Lower lobe of right lung (tissue), 2 donors: ENCODE measurements around the gene PTPRM. TPM values are rescaled to one million over a fixed set of nuclear protein-coding genes. Genes with fewer than 3 reads are reported as not detected.
A peak's percentile ranks its signal among the peaks of the same experiment; 100 is the strongest.

Source experiments
- ATAC-seq, 2 donors: fragments of 200-7000 bp; cut with Tn5 transposase; one replicate each; pipeline ENCODE4 v1.9.1; 2020 to 2022; ENCODE audit warnings: mild to moderate bottlenecking in 2 of 2, moderate library complexity in 2 of 2
- DNase-seq: peaks from one replicate; pipeline ENCODE4 v3.0.0-alpha.2; 2020
- H3K27ac ChIP-seq: fragments of 200-600 bp; one replicate; pipeline ENCODE4 v1.8.0; 2022
- H3K27me3 ChIP-seq: fragments of 200-600 bp; one replicate; pipeline ENCODE4 v1.8.0; 2022; ENCODE audit warnings: low read depth
- H3K36me3 ChIP-seq: fragments of 200-600 bp; one replicate; pipeline ENCODE4 v1.8.0; 2022; ENCODE audit warnings: mild to moderate bottlenecking
- H3K4me1 ChIP-seq: fragments of 200-600 bp; one replicate; pipeline ENCODE4 v1.8.0; 2022
- H3K4me3 ChIP-seq: fragments of 200-600 bp; one replicate; pipeline ENCODE4 v1.8.0; 2022; ENCODE audit warnings: mild to moderate bottlenecking
- H3K9me3 ChIP-seq: fragments of 200-600 bp; one replicate; pipeline ENCODE4 v1.8.0; 2022
- CTCF ChIP-seq: fragments of 200-600 bp; IDR thresholded peaks from one replicate; pipeline ENCODE4 v1.8.0; 2022; ENCODE audit warnings: antibody characterized with exemption, mild to moderate bottlenecking
- intact Hi-C: fragments of 100-400 bp; cut with DNase I; formaldehyde crosslinking; loops from one replicate; pipeline ENCODE4 v1.11.0; 2022
- total RNA-seq: library from RNA; stranded (reverse); fragmentation: NEBNext Ultra II Directional; extraction: Animal tissue kit (Norgen Biotek cat#: 25700); gene quantifications from one replicate; pipeline ENCODE4 v1.2.1, GENCODE V29; 2021
- donor health status: DM: no; HTN: yes; CAD: no; lungs with severe emphysema.

Gene PTPRM
- total RNA-seq, 1 donor from 2014 or later: 85.2 TPM

- no peaks in the 10 kb centered on the region for H3K36me3 ChIP-seq
- peaks cover 30% of the 10 kb centered on the region for H3K4me1 ChIP-seq
- no peaks in the 10 kb centered on the region for H3K9me3 ChIP-seq
- TF ChIP-seq CTCF: no peak
- DNase-seq (no peak), ATAC-seq (no peak)
- H3K27ac ChIP-seq: no peak overlapping the region
- intact Hi-C loops: no loop called here
- no peak overlapping the region for H3K4me3 ChIP-seq
- H3K27me3 ChIP-seq: no peaks in the 10 kb centered on the region
Observed at GRCh38 chr18:7737550-7737949, 170.4 kb downstream of the PTPRM start.

GRCh38 chr18:7740821-7741220, 173.7 kb downstream of the PTPRM start:
- H3K4me1 ChIP-seq: peaks cover 34% of the 10 kb centered on the region

GRCh38 chr18:7741640-7742039, 174.5 kb downstream of the PTPRM start:
- TF ChIP-seq CTCF: no peak
- Histone ChIP-seq H3K4me3 (no peak overlapping the region), H3K36me3 (no peaks in the 10 kb centered on the region), H3K4me1 (peaks cover 35% of the 10 kb centered on the region), H3K27me3 (no peaks in the 10 kb centered on the region), H3K27ac (no peak overlapping the region), H3K9me3 (peaks cover 7% of the 10 kb centered on the region)
- intact Hi-C loops: no loop called here
- ATAC-seq (no peak), DNase-seq (no peak)

More at GRCh38 chr18:7740821-7741220, 173.7 kb downstream of the PTPRM start:
- TF ChIP-seq CTCF: no peak
- Histone ChIP-seq H3K4me3 (no peak overlapping the region), H3K9me3 (peaks cover under 1% of the 10 kb centered on the region), H3K27ac (no peak overlapping the region), H3K27me3 (no peaks in the 10 kb centered on the region), H3K36me3 (no peaks in the 10 kb centered on the region)
- intact Hi-C loops: no loop called here
- ATAC-seq: peak; percentile 70 to 79
- DNase-seq: no peak

GRCh38 chr18:7742224-7742623, 175.1 kb downstream of the PTPRM start:
- intact Hi-C loops: no loop called here
- DNase-seq: no peak

GRCh38 chr18:7743256-7743655, 176.1 kb downstream of the PTPRM start:
- no peak overlapping the region for H3K4me3 ChIP-seq
- H3K4me1 ChIP-seq: peaks cover 49% of the 10 kb centered on the region
- no peak for ATAC-seq
- intact Hi-C loops: no loop called here
- peaks cover 7% of the 10 kb centered on the region for H3K9me3 ChIP-seq
- H3K36me3 ChIP-seq: no peaks in the 10 kb centered on the region
- no peak for TF ChIP-seq CTCF
- DNase-seq: no peak
- no peak overlapping the region for H3K27ac ChIP-seq
- no peaks in the 10 kb centered on the region for H3K27me3 ChIP-seq

More at GRCh38 chr18:7742224-7742623, 175.1 kb downstream of the PTPRM start:
- Histone ChIP-seq H3K4me3 (no peak overlapping the region), H3K27ac (no peak overlapping the region), H3K9me3 (peaks cover 7% of the 10 kb centered on the region), H3K4me1 (peaks cover 41% of the 10 kb centered on the region), H3K27me3 (no peaks in the 10 kb centered on the region), H3K36me3 (no peaks in the 10 kb centered on the region)
- ATAC-seq: no peak
- no peak for TF ChIP-seq CTCF

GRCh38 chr18:7746106-7746505, 179.0 kb downstream of the PTPRM start:
- H3K4me1 ChIP-seq: peaks cover 71% of the 10 kb centered on the region
- H3K36me3 ChIP-seq: no peaks in the 10 kb centered on the region
- no peak for ATAC-seq
- no peaks in the 10 kb centered on the region for H3K27me3 ChIP-seq
- H3K27ac ChIP-seq: no peak overlapping the region
- no peak for TF ChIP-seq CTCF
- H3K9me3 ChIP-seq: peaks cover 7% of the 10 kb centered on the region
- DNase-seq: no peak
- intact Hi-C loops: no loop called here
- H3K4me3 ChIP-seq: no peak overlapping the region
